Measurements from ENCODE around the gene PRPF19.

PRPF19 gene

GRCh38 chr11:60945295-60945667, 38.9 kb upstream of the PRPF19 start:
- Histone ChIP-seq H2AFZ (ENCODE audit: low read depth, low read length, severe bottlenecking) (no peak overlapping the region), H3K79me2 (ENCODE audit: insufficient read depth, low read length) (no peaks in the 10 kb centered on the region), H3K9me2 (replicated peaks; ENCODE audit: insufficient read depth, low read length) (no peaks in the 10 kb centered on the region), H3K36me3 (ENCODE audit: low read length) (no peaks in the 10 kb centered on the region), H3F3A (ENCODE audit: insufficient read depth) (no peaks in the 10 kb centered on the region; the same call in 1 of the 2 replicates), H3K4me3 (ENCODE audit: insufficient read depth, low read length, poor library complexity, severe bottlenecking) (no peak overlapping the region), H3K27me3 (ENCODE audit: low read length) (no peaks in the 10 kb centered on the region), H3K4me2 (ENCODE audit: low read depth, low read length, poor library complexity, severe bottlenecking) (no peak overlapping the region), H3K9ac (ENCODE audit: low read length) (no peak overlapping the region), H3K27ac (ENCODE audit: low read depth, low read length) (no peak overlapping the region), H3K9me3 (ENCODE audit: insufficient read depth, low read length) (no peaks in the 10 kb centered on the region), H4K20me1 (ENCODE audit: low read depth, low read length) (no peaks in the 10 kb centered on the region)
- TF ChIP-seq EZH2phosphoT487 (conservative IDR thresholded peaks at IDR 0.05; ENCODE audit: low read length) (no peak), CTCF (IDR thresholded peaks at IDR 0.05; ENCODE audit: insufficient read depth, low read length, poor library complexity, severe bottlenecking) (no peak)

- H3K9me3 ChIP-seq (ENCODE audit: insufficient read depth, low read length) = no peaks in the 10 kb centered on the region
- no peak overlapping the region for H3K27ac ChIP-seq (ENCODE audit: low read depth, low read length)
- H3K4me2 ChIP-seq (ENCODE audit: low read depth, low read length, poor library complexity, severe bottlenecking) = no peak overlapping the region
- H3F3A ChIP-seq (ENCODE audit: insufficient read depth) = no peaks in the 10 kb centered on the region
- no peak overlapping the region for H3K9ac ChIP-seq (ENCODE audit: low read length)
- no peaks in the 10 kb centered on the region for H3K27me3 ChIP-seq (ENCODE audit: low read length)
- H3K79me2 ChIP-seq (ENCODE audit: insufficient read depth, low read length) = no peaks in the 10 kb centered on the region
- no peak for TF ChIP-seq CTCF (IDR thresholded peaks at IDR 0.05; ENCODE audit: insufficient read depth, low read length, poor library complexity, severe bottlenecking)
- TF ChIP-seq EZH2phosphoT487 (conservative IDR thresholded peaks at IDR 0.05; ENCODE audit: low read length) = no peak
- H3K9me2 ChIP-seq (replicated peaks; ENCODE audit: insufficient read depth, low read length) = no peaks in the 10 kb centered on the region
- H3K36me3 ChIP-seq (ENCODE audit: low read length) = no peaks in the 10 kb centered on the region
- H4K20me1 ChIP-seq (ENCODE audit: low read depth, low read length) = no peaks in the 10 kb centered on the region
- H2AFZ ChIP-seq (ENCODE audit: low read depth, low read length, severe bottlenecking) = no peak overlapping the region
- no peak overlapping the region for H3K4me3 ChIP-seq (ENCODE audit: insufficient read depth, low read length, poor library complexity, severe bottlenecking)
These were observed 38.3 kb upstream of the PRPF19 start for GRCh38 chr11:60944490-60945294.

- no peaks in the 10 kb centered on the region for H3K9me3 ChIP-seq (ENCODE audit: insufficient read depth, low read length)
- TF ChIP-seq CTCF (IDR thresholded peaks at IDR 0.05; ENCODE audit: insufficient read depth, low read length, poor library complexity, severe bottlenecking) = no peak
- TF ChIP-seq EZH2phosphoT487 (conservative IDR thresholded peaks at IDR 0.05; ENCODE audit: low read length) = no peak
These were observed 36.7 kb upstream of the PRPF19 start for GRCh38 chr11:60942970-60943565.

More at GRCh38 chr11:60942970-60943565, 36.7 kb upstream of the PRPF19 start:
- no peak overlapping the region for H3K4me2 ChIP-seq (ENCODE audit: low read depth, low read length, poor library complexity, severe bottlenecking)
- no peak overlapping the region for H3K4me3 ChIP-seq (ENCODE audit: insufficient read depth, low read length, poor library complexity, severe bottlenecking)
- no peaks in the 10 kb centered on the region for H3K27me3 ChIP-seq (ENCODE audit: low read length)
- H2AFZ ChIP-seq (ENCODE audit: low read depth, low read length, severe bottlenecking) = no peak overlapping the region
- no peak overlapping the region for H3K27ac ChIP-seq (ENCODE audit: low read depth, low read length)
- no peaks in the 10 kb centered on the region for H3F3A ChIP-seq (ENCODE audit: insufficient read depth)
- H3K9ac ChIP-seq (ENCODE audit: low read length) = no peak overlapping the region
- no peaks in the 10 kb centered on the region for H4K20me1 ChIP-seq (ENCODE audit: low read depth, low read length)
- no peaks in the 10 kb centered on the region for H3K79me2 ChIP-seq (ENCODE audit: insufficient read depth, low read length)
- no peaks in the 10 kb centered on the region for H3K9me2 ChIP-seq (replicated peaks; ENCODE audit: insufficient read depth, low read length)
- H3K36me3 ChIP-seq (ENCODE audit: low read length) = no peaks in the 10 kb centered on the region

All from SU-DHL-6 (cell line).